Measurements from ENCODE around the gene TTLL8. TPM values are rescaled to one million over a fixed set of nuclear protein-coding genes. Genes with fewer than 3 reads are reported as not detected.
"Not testable (repeated sequence)": the region's sequence is repeated elsewhere in the genome, so short reads cannot be mapped to it uniquely, and the experiment has no call there.

TTLL8 gene
- total RNA-seq, 1 donor: 0.27 TPM

DNA sequence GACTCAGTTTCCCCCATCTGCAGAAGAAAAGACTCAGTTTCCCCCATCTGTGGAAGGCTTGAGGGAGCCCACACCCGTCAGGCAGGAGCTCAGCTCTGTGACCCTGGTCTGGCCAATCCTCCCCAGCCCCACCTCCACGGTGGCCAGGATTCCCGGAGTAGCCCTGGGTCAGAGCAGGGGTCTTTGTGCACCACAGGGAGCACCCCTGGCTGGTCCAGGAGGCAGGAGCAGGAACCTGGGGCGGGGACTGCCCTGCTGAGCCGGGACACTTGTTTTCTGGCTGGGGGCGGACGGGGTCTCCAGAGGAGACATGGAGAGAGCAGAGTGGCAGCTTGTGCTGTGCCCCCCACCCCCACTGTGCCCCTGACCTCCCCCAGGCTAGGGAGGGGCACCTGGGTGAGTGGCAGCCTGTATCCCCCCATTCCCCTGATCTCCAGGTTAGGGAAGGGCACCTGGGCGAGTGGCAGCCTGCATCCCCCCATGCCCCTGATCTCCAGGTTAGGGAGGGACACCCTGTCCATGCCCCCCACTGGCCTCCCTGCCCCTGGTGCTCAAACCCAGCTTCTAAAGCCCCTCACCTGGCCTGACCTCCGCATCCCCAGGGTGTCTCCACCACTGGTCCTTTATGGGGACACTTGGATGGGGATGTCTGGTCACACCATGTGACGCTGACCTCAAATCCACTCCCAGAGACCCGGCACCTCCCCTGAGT is 64.3 kb downstream of the TTLL8 start:
- no peak for DNase-seq (ENCODE audit: low read depth in 2 of 3, low spot score in 2 of 3)

GRCh38 chr22:49992921-49993648 is 65.0 kb downstream of the TTLL8 start:
- peak in 2 of 3 donors; percentile 64 to 72 for DNase-seq (ENCODE audit: low read depth in 2 of 3, low spot score in 2 of 3)

DNA sequence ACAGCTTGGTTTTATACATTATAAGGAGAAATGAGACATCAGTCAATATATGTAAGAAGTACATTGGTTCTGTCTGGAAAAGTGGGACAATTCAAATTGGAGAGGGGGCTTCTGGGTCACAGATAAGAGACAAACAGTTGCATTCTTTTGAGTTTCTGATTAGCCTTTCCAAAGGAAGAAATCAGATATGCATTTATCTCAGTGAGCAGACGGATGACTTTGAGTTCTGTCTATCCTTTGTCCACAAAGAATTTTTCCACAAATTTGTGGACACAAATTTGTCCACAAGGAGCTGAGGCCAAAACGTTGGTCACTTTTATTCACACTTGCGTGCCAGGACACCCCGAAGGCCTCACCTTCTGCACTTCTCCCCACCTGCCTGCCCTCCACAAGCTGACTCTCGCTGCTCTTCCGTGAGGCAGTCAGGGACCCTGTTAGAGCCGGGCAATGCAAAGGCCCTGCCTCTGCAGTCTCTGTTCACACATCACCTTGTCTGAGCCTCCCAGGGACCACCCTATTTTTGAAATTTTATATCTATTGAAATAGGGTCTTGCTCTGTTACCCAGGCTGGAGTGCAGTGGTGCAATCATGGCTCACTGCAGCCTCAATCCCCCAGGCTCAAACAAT is 66.1 kb downstream of the TTLL8 start:
- no peak for DNase-seq (ENCODE audit: low read depth in 2 of 3, low spot score in 2 of 3)

GRCh38 chr22:49991167-49991566 is 66.9 kb downstream of the TTLL8 start:
- no peak for DNase-seq (ENCODE audit: low read depth in 2 of 3, low spot score in 2 of 3)

DNA sequence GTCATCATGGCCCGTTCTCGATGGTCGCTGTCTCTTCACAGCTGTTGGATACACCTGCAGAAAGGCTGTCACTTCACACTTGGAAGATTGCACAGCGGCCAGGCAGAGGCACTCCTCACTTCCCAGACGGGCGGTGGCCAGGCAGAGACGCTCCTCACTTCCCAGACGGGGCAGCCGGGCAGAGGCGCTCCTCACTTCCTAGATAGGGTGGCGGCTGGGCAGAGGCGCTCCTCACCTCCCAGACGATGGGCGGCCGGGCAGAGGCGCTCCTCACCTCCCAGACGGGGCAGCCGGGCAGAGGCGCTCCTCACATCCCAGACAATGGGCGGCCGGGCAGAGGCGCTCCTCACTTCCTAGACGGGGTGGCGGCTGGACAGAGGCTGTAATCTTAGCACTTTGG is 68.3 kb downstream of the TTLL8 start:
- DNase-seq (ENCODE audit: low read depth in 2 of 3, low spot score in 2 of 3): not testable (repeated sequence)

GRCh38 chr22:49986325-49986724 is 71.8 kb downstream of the TTLL8 start:
- no peak for DNase-seq (ENCODE audit: low read depth in 2 of 3, low spot score in 2 of 3)

GRCh38 chr22:49983148-49984042 is 74.7 kb downstream of the TTLL8 start:
- DNase-seq (ENCODE audit: low read depth in 2 of 3, low spot score in 2 of 3): peak in 1 of 3 donors; percentile 61

DNA sequence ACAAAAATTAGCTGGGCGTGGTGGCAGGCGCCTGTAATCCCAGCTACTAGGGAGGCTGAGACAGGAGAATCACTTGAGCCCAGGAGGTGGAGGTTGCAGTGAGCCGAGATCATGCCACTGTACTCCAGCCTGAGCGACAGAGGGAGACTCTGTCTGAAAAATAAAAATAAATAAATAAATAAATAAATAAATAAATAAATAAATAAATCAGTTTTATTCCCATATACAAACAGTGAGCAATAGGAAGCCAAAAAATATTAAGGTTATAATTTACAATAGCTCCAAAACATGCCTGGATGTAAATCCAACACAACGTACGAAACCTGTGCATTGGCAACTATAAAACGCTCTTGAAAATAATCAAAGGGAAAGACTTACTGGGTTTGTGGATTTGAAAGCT is 76.3 kb downstream of the TTLL8 start:
- DNase-seq (ENCODE audit: low read depth in 2 of 3, low spot score in 2 of 3): not testable (repeated sequence)

DNA sequence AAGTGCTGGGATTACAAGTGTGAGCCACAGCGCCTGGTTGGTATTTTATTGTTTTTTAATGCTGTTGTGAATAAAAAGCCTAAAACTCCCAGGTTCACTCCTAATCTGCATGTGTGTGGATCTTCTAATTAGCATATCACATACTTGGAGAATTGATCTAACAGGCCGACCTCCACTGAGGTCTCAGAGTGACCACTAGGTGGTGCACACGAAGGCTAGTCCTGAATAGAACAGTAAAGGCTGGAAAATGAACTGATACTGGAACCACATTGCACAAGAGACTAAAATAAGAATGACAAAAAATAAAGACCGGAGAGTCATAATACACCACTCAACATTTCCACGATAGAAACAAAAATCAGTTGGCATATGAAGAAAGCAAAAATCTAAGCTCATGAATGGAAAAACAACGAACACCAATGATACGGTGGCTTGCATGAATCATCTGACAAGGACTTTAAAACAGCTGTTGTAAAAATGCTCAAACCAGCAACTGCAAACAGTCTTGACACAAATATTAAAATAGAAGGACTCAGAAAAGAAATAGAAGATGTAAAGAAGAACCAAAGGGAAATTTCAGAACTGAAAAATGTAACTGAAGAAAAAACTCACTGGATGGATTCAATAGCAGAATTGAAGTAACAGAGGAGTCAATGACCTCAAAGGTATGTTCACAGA is 78.4 kb downstream of the TTLL8 start:
- peak in 1 of 3 donors; percentile 49 for DNase-seq (ENCODE audit: low read depth in 2 of 3, low spot score in 2 of 3)

DNA sequence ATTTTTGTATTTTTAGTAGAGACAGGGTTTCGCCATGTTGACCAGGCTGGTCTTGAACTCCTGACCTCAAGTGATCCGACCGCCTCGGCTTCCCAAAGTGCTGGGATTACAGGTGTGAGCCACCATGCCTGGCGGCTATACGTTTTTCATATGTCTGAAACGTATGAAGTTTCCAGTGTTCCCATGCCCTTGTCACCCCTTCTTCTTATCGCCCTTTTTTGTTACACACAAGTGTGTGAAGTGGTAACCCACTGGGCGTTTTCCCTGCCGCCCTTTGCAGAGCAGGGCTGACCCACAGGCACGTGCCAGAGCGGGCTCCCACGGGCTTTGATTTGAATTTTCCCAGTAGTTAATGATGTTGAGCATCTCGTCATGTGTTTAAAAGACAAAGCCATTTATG is 80.5 kb downstream of the TTLL8 start:
- no peak for DNase-seq (ENCODE audit: low read depth in 2 of 3, low spot score in 2 of 3)

DNA sequence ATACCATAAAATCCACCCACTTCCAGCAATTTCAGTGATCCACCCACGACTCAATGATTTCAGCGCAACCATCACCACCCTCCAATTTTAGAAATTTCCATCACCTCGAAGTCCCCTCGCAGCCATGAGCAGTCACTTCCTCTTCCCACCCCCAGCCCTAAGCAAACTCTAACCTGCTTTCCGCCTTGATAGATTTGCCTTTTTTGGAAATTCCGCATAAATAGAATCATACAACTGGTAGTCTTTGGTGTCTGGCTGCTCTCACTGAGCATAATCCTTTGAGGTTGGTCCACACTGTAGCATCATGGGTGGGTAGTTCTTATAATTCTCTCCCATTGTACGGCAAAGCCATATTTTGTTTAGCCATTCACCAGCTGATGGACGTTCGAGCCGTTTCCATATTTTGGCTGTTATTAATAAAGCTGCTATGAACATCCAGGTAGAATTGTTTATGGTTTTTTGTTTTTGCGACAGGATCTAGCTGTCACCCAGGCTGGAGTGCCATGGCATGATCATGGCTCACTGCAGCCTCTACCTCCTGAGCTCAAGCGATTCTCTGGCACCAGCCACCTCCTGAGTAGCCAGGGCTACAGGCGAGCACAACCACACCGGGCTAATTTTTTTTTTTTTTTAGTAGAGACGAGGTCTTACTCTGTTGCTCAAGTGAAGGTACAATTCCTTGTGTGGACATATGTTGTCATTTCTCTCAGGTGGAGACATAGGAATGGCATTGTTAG is 81.5 kb downstream of the TTLL8 start:
- peak in 1 of 3 donors; percentile 43 for DNase-seq (ENCODE audit: low read depth in 2 of 3, low spot score in 2 of 3)

DNA sequence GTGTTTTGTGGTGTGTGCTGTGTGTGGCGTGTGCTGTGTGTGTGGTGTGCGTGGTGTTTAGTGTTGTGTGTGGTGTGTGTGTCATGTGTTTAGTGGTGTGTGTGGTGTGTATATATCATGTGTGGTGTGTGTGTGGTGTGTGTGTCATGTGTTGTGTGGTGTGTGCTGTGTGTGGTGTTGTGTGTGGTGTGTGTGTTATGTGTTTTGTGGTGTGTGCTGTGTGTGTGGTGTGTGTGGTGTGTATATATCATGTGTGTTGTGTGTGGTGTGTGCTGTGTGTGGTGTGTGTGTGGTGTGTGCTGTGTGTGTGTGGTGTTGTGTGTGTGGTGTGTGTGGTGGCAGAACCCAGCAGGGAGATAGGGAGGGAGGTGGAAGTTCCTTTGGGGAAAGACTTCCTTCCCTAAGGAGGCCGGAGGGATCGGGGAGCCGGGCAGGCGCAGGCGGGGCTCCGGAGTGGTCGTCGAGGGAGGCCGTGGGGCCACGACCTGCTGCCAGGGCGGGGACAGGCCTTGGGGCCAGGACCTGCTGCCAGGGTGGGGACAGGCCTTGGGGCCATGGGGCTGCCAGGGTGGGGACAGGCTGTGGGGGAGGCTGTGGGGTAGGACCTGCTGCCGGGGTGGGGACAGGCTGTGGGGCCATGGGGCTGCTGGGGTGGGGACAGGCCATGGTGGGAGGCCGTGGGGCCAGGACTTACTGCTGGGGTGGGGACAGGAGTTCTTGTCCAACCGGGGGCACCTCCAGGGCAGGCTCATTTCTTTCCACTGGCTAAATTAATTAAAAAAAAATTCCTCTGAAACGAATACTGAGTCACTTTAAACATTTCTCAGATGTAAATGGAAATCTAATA is 82.3 kb downstream of the TTLL8 start:
- DNase-seq (ENCODE audit: low read depth in 2 of 3, low spot score in 2 of 3): no peak

DNA sequence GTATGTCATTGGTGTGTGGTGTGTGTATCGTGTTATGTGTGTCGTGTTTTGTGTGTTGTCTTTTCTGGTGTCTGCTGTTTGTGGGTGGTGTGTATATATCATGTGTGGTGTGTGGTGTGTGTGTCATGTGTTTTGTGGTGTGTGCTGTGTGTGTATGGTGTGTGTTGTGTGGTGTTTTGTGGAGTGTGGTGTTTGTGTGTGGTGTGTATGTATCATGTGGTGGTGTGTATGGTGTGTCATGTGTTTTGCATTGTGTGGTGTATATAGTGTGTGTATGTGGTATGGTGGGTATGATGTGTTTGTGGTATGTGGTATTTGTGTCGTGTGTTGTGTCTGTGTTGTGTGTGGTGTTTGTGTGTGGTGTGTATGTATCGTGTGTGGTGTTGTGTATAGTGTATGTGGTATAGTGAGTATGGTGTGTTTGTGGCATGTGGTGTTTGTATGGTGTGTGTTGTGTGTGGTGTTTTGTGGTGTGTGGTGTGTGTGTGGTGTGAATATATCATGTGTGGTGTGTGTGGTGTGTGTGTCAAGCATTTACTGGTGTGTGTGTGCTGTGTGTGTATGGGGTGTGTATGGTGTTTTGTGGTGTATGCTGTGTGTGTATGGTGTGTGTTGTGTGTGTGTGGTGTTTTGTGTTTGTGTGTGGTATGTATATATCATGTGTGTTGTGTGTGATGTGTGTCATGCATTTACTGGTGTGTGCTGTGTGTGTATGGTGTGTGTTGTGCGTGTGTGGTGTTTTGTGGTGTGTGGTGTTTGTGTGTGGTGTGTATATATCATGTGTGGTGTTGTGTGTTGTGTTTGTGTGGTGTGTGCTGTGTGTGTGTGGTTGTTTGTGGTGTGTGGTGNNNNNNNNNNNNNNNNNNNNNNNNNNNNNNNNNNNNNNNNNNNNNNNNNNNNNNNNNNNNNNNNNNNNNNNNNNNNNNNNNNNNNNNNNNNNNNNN is 84.8 kb downstream of the TTLL8 start:
- no peak for DNase-seq (ENCODE audit: low read depth in 2 of 3, low spot score in 2 of 3)

GRCh38 chr22:49972163-49973017 is 85.7 kb downstream of the TTLL8 start:
- no peak for DNase-seq (ENCODE audit: low read depth in 2 of 3, low spot score in 2 of 3)

DNA sequence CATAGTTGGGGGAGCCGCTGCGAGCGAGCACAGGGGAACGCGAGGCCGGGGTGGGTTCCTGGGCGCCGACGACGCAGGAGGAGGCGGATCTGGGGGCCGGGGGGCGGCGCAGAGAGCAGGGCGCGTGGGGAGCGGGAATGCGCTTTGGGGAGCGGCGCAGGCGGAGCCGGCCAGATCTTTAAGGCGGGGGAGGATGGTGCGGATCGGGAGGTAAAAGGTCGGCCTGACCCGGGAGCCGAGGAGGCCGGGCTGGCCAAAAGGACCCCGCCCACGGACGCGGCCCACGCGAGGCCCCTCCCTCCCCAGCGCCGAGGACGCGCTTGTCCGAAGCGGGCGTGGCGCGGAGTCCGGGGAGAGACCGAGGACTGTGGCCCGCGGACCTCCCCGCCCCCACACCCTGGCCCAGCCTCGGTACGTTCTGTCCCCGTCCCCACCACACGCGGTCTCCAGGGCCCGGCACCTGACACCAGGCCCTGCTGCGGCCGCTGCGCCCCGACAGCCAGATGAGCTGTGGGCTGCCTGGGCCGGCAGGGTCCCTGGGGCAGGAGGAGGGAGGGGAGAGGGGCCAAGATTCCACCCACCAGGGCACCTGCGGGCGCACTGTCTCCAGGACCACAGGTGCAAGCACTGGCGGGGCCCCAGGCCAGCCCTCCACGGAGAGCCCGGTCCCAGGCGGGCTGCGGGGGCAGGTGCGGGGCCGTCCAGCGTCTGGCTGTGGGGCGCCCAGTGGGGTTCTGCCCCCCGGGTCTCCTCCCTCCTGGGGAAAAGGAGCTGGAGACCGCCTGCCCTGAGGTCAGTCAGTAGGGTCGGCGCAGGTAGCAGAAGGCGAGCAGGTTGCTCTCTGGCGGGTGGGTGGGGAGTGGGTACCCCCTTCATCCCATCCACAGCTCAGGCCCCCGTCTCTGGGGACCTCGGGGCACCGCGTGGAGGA is 86.6 kb downstream of the TTLL8 start:
- DNase-seq (ENCODE audit: low read depth in 2 of 3, low spot score in 2 of 3): peak in 1 of 3 donors; percentile 39
